ENCODE measurements around the gene F7. TPM values are rescaled to one million over a fixed set of nuclear protein-coding genes. Genes with fewer than 3 reads are reported as not detected.

Gene F7
- total RNA-seq, 1 experiment from 2014 or later = not detected

DNA sequence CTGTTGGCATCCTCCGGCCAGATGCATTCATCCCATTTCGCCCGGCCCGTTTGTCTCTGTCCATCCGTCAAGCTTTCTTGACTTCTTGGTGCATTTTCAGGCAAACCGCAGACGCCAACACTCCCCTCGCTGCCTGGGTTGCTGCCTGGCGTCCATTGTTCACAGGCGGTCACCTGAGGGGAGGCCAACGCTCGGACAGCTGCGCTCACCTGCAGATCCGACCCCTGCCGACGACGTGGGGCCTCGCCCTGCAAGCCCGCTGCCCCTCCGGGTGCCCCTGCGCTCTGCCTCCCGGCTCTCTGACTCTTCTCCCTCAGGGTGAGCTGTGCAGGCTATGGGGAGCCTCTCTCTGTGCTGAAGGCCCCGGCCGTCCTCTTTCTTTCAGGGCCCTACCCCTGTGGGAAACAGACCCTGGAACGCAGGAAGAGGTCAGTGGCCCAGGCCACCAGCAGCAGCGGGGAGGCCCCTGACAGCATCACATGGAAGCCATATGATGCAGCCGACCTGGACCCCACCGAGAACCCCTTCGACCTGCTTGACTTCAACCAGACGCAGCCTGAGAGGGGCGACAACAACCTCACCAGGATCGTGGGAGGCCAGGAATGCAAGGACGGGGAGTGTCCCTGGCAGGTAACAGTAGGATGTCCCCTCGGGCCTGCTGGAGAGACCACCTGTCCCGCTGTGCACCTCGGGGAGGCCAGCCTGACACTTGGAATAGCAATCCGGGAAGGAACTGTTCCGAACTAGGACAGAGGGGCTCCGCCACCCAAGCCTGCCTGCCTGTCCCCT, 38.1 kb downstream of the F7 start:
- Histone ChIP-seq H3K36me3 (no peaks in the 10 kb centered on the region), H3K9me3 (replicated peaks) (no peaks in the 10 kb centered on the region), H3K27me3 (replicated peaks) (no peaks in the 10 kb centered on the region), H3K4me1 (replicated peaks) (no peaks in the 10 kb centered on the region), H3K4me3 (no peak overlapping the region), H3K27ac (no peak overlapping the region)
- no peak for DNase-seq (ENCODE audit: low read depth in 1 of 2, low spot score in 2 of 2)

- H3K36me3 ChIP-seq = no peaks in the 10 kb centered on the region
- H3K4me1 ChIP-seq (replicated peaks) = no peaks in the 10 kb centered on the region
- no peaks in the 10 kb centered on the region for H3K27me3 ChIP-seq (replicated peaks)
- no peak overlapping the region for H3K4me3 ChIP-seq
- DNase-seq (ENCODE audit: low read depth in 1 of 2, low spot score in 2 of 2) = no peak
- H3K9me3 ChIP-seq (replicated peaks) = no peaks in the 10 kb centered on the region
- H3K27ac ChIP-seq = no peak overlapping the region
These were observed 38.7 kb downstream of the F7 start for GRCh38 chr13:113144255-113144629.

GRCh38 chr13:113145496-113145895, 39.9 kb downstream of the F7 start:
- Histone ChIP-seq H3K9me3 (replicated peaks) (no peaks in the 10 kb centered on the region), H3K27me3 (replicated peaks) (no peaks in the 10 kb centered on the region), H3K27ac (no peak overlapping the region), H3K4me1 (replicated peaks) (no peaks in the 10 kb centered on the region), H3K4me3 (no peak overlapping the region), H3K36me3 (no peaks in the 10 kb centered on the region)
- DNase-seq (ENCODE audit: low read depth in 1 of 2, low spot score in 2 of 2) = no peak

- Histone ChIP-seq H3K27ac (no peak overlapping the region), H3K9me3 (replicated peaks) (no peaks in the 10 kb centered on the region), H3K36me3 (no peaks in the 10 kb centered on the region), H3K4me1 (replicated peaks) (no peaks in the 10 kb centered on the region), H3K27me3 (replicated peaks) (no peaks in the 10 kb centered on the region), H3K4me3 (no peak overlapping the region)
- no peak for DNase-seq (ENCODE audit: low read depth in 1 of 2, low spot score in 2 of 2)
These were observed 40.5 kb downstream of the F7 start for GRCh38 chr13:113145911-113146598.

GRCh38 chr13:113146750-113147149, 41.2 kb downstream of the F7 start:
- Histone ChIP-seq H3K4me1 (replicated peaks) (no peaks in the 10 kb centered on the region), H3K27ac (no peak overlapping the region), H3K36me3 (no peaks in the 10 kb centered on the region), H3K27me3 (replicated peaks) (no peaks in the 10 kb centered on the region), H3K9me3 (replicated peaks) (no peaks in the 10 kb centered on the region), H3K4me3 (no peak overlapping the region)
- no peak for DNase-seq (ENCODE audit: low read depth in 1 of 2, low spot score in 2 of 2)

- H3K9me3 ChIP-seq (replicated peaks) = no peaks in the 10 kb centered on the region
- no peaks in the 10 kb centered on the region for H3K36me3 ChIP-seq
- DNase-seq (ENCODE audit: low read depth in 1 of 2, low spot score in 2 of 2) = no peak
- H3K27me3 ChIP-seq (replicated peaks) = no peaks in the 10 kb centered on the region
- no peak overlapping the region for H3K27ac ChIP-seq
- peaks cover 4% of the 10 kb centered on the region; the same call in 1 of the 2 replicates for H3K4me1 ChIP-seq (replicated peaks)
- H3K4me3 ChIP-seq = no peak overlapping the region
These were observed 41.6 kb downstream of the F7 start for GRCh38 chr13:113147206-113147605.

GRCh38 chr13:113148407-113148806, 42.8 kb downstream of the F7 start:
- Histone ChIP-seq H3K27ac (no peak overlapping the region), H3K27me3 (replicated peaks) (no peaks in the 10 kb centered on the region), H3K36me3 (no peaks in the 10 kb centered on the region), H3K9me3 (replicated peaks) (no peaks in the 10 kb centered on the region), H3K4me3 (no peak overlapping the region), H3K4me1 (replicated peaks) (peaks cover 12% of the 10 kb centered on the region)
- DNase-seq (ENCODE audit: low read depth in 1 of 2, low spot score in 2 of 2) = no peak

GRCh38 chr13:113148940-113149503, 43.4 kb downstream of the F7 start:
- no peaks in the 10 kb centered on the region for H3K27me3 ChIP-seq (replicated peaks)
- no peak overlapping the region for H3K27ac ChIP-seq
- no peak overlapping the region for H3K4me3 ChIP-seq
- peaks cover 15% of the 10 kb centered on the region for H3K4me1 ChIP-seq (replicated peaks)
- no peaks in the 10 kb centered on the region for H3K9me3 ChIP-seq (replicated peaks)
- no peaks in the 10 kb centered on the region for H3K36me3 ChIP-seq
- DNase-seq (ENCODE audit: low read depth in 1 of 2, low spot score in 2 of 2) = no peak

GRCh38 chr13:113149711-113150549, 44.3 kb downstream of the F7 start:
- peaks cover 20% of the 10 kb centered on the region for H3K4me1 ChIP-seq (replicated peaks)
- no peaks in the 10 kb centered on the region for H3K27me3 ChIP-seq (replicated peaks)
- no peaks in the 10 kb centered on the region for H3K36me3 ChIP-seq
- H3K4me3 ChIP-seq = no peak overlapping the region
- DNase-seq (ENCODE audit: low read depth in 1 of 2, low spot score in 2 of 2) = no peak
- no peak overlapping the region for H3K27ac ChIP-seq
- no peaks in the 10 kb centered on the region for H3K9me3 ChIP-seq (replicated peaks)

GRCh38 chr13:113150550-113151365, 45.2 kb downstream of the F7 start:
- DNase-seq (ENCODE audit: low read depth in 1 of 2, low spot score in 2 of 2) = no peak
- Histone ChIP-seq H3K4me3 (no peak overlapping the region), H3K27ac (no peak overlapping the region), H3K36me3 (no peaks in the 10 kb centered on the region), H3K9me3 (replicated peaks) (no peaks in the 10 kb centered on the region), H3K27me3 (replicated peaks) (no peaks in the 10 kb centered on the region), H3K4me1 (replicated peaks) (peaks cover 20% of the 10 kb centered on the region)

GRCh38 chr13:113151745-113152690, 46.4 kb downstream of the F7 start:
- H3K9me3 ChIP-seq (replicated peaks) = no peaks in the 10 kb centered on the region
- H3K27ac ChIP-seq = no peak overlapping the region
- H3K4me3 ChIP-seq = no peak overlapping the region
- no peaks in the 10 kb centered on the region for H3K27me3 ChIP-seq (replicated peaks)
- H3K4me1 ChIP-seq (replicated peaks) = peaks cover 20% of the 10 kb centered on the region
- no peak for DNase-seq (ENCODE audit: low read depth in 1 of 2, low spot score in 2 of 2)
- no peaks in the 10 kb centered on the region for H3K36me3 ChIP-seq

DNA sequence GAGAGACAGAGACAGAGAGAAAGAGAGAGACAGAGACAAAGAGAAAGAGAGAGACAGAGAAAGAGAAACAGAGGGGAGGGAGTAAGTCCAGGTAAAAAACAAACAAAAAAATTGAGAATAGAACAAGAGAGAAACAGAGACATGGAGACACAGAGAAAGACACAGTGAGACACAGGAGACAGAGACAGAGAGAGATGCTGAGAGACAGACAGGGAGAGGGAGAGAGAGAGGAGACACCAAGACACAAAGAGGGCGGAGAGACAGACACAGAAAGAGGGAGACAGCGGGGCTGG, 47.0 kb downstream of the F7 start:
- no peak overlapping the region for H3K4me3 ChIP-seq
- H3K9me3 ChIP-seq (replicated peaks) = no peaks in the 10 kb centered on the region
- no peak overlapping the region for H3K27ac ChIP-seq
- peaks cover 20% of the 10 kb centered on the region for H3K4me1 ChIP-seq (replicated peaks)
- H3K27me3 ChIP-seq (replicated peaks) = no peaks in the 10 kb centered on the region
- no peaks in the 10 kb centered on the region for H3K36me3 ChIP-seq
- DNase-seq (ENCODE audit: low read depth in 1 of 2, low spot score in 2 of 2) = no peak
